AG10803 (cell line): ENCODE results near the gene COMTD1.
A peak's percentile ranks its signal among the peaks of the same experiment; 100 is the strongest.
"Not testable (repeated sequence)": the region's sequence is repeated elsewhere in the genome, so short reads cannot be mapped to it uniquely, and the experiment has no call there.

Source experiments
- DNase-seq: peaks from one replicate; pipeline ENCODE4 v3.0.0; 2010; ENCODE audit warnings: low read depth
- H3K4me3 ChIP-seq: 2 replicates; pipeline ENCODE4 v1.5.1; 2011; ENCODE audit warnings: mild to moderate bottlenecking, low read length, control low read depth
- CTCF ChIP-seq: conservative IDR thresholded peaks from 2 replicates; pipeline ENCODE4 v1.5.1; 2011; ENCODE audit warnings: mild to moderate bottlenecking, low read length, control low read depth, inconsistent platforms

Gene COMTD1

GRCh38 chr10:75207857-75208144 lies 28.0 kb downstream of the COMTD1 start:
- no peak for TF ChIP-seq CTCF
- DNase-seq: no peak
- H3K4me3 ChIP-seq: no peak overlapping the region

- DNase-seq: no peak
- H3K4me3 ChIP-seq: no peak overlapping the region
- no peak for TF ChIP-seq CTCF
Measured at GRCh38 chr10:75207079-75207856, 28.5 kb downstream of the COMTD1 start.

- H3K4me3 ChIP-seq, DNase-seq: not testable (repeated sequence)
Measured at GRCh38 chr10:75206638-75207037, 29.1 kb downstream of the COMTD1 start.

- DNase-seq: no peak
- H3K4me3 ChIP-seq: no peak overlapping the region
- TF ChIP-seq CTCF: no peak
Measured at GRCh38 chr10:75205908-75206307, 29.8 kb downstream of the COMTD1 start.

- no peak for DNase-seq
- H3K4me3 ChIP-seq: no peak overlapping the region
- TF ChIP-seq CTCF: no peak
Measured at GRCh38 chr10:75203724-75204123, 32.0 kb downstream of the COMTD1 start.

- DNase-seq, H3K4me3 ChIP-seq: not testable (repeated sequence)
Measured at GRCh38 chr10:75203046-75203620, 32.6 kb downstream of the COMTD1 start.

GRCh38 chr10:75202321-75203045 lies 33.3 kb downstream of the COMTD1 start:
- H3K4me3 ChIP-seq: no peak overlapping the region
- peak; percentile 72 for DNase-seq
- TF ChIP-seq CTCF: no peak

GRCh38 chr10:75201793-75202307 lies 33.9 kb downstream of the COMTD1 start:
- no peak for TF ChIP-seq CTCF
- DNase-seq: no peak
- no peak overlapping the region for H3K4me3 ChIP-seq

GRCh38 chr10:75199949-75200348 lies 35.8 kb downstream of the COMTD1 start:
- not testable (repeated sequence) for H3K4me3 ChIP-seq, DNase-seq
